Measurements from ENCODE around the gene FRA10AC1. TPM values are rescaled to one million over a fixed set of nuclear protein-coding genes. Genes with fewer than 3 reads are reported as not detected.

Gene FRA10AC1
- total and polyA plus RNA-seq, 5 donors, result 16.1 to 28.0 (median 19.0) TPM

- no peak for ATAC-seq
- intact Hi-C loops (cut with DNase I), result loop anchor here in 1 of 4 donors (10.0 kb wide), 1 partner anchor 117 kb away; no protein-coding TSS in a partner anchor
Measured at GRCh38 chr10:93672022-93672678, 30.2 kb downstream of the FRA10AC1 start.

GRCh38 chr10:93671042-93671441 is 31.4 kb downstream of the FRA10AC1 start:
- H3K4me3 ChIP-seq (ENCODE audit: low read length), result no peak overlapping the region
- H3K4me1 ChIP-seq (ENCODE audit: control insufficient read depth, insufficient read depth, low read length), result no peaks in the 10 kb centered on the region
- 97% methylated on average over 2 of the region's 2 CpGs for WGBS
- intact Hi-C loops (cut with DNase I), result loop anchor here in 1 of 4 donors (10.0 kb wide), 1 partner anchor 116 kb away; no protein-coding TSS in a partner anchor
- no peak overlapping the region for H3K27ac ChIP-seq (ENCODE audit: low read length)
- ATAC-seq (no peak), DNase-seq (no peak)
- no peaks in the 10 kb centered on the region for H3K27me3 ChIP-seq (ENCODE audit: control insufficient read depth, insufficient read depth)
- no peaks in the 10 kb centered on the region for H3K9me3 ChIP-seq (ENCODE audit: control insufficient read depth, low read length)

More at GRCh38 chr10:93672022-93672678, 30.2 kb downstream of the FRA10AC1 start:
- Histone ChIP-seq H3K4me1 (ENCODE audit: control insufficient read depth, insufficient read depth, low read length) (no peaks in the 10 kb centered on the region), H3K9me3 (ENCODE audit: control insufficient read depth, low read length) (no peaks in the 10 kb centered on the region), H3K4me3 (ENCODE audit: low read length) (no peak overlapping the region), H3K27ac (ENCODE audit: low read length) (no peak overlapping the region), H3K27me3 (ENCODE audit: control insufficient read depth, insufficient read depth) (no peaks in the 10 kb centered on the region)
- 79% methylated on average over 2 of the region's 2 CpGs for WGBS
- no peak for DNase-seq

GRCh38 chr10:93670372-93670771 is 32.0 kb downstream of the FRA10AC1 start:
- H3K27ac ChIP-seq (ENCODE audit: low read length), result no peak overlapping the region
- DNase-seq (no peak), ATAC-seq (no peak)
- H3K27me3 ChIP-seq (ENCODE audit: control insufficient read depth, insufficient read depth), result no peaks in the 10 kb centered on the region
- no peaks in the 10 kb centered on the region for H3K9me3 ChIP-seq (ENCODE audit: control insufficient read depth, low read length)
- H3K4me1 ChIP-seq (ENCODE audit: control insufficient read depth, insufficient read depth, low read length), result no peaks in the 10 kb centered on the region
- H3K4me3 ChIP-seq (ENCODE audit: low read length), result no peak overlapping the region
- intact Hi-C loops (cut with DNase I), result loop anchor here in 1 of 4 donors (10.0 kb wide), 1 partner anchor 116 kb away; no protein-coding TSS in a partner anchor

GRCh38 chr10:93667795-93668194 is 34.6 kb downstream of the FRA10AC1 start:
- H3K27ac ChIP-seq (ENCODE audit: low read length), result no peak overlapping the region
- no peaks in the 10 kb centered on the region for H3K9me3 ChIP-seq (ENCODE audit: control insufficient read depth, low read length)
- 95% methylated on average over 3 of the region's 3 CpGs for WGBS
- H3K27me3 ChIP-seq (ENCODE audit: control insufficient read depth, insufficient read depth), result no peaks in the 10 kb centered on the region
- no peak for DNase-seq
- no peak for ATAC-seq
- intact Hi-C loops (cut with DNase I), result no loop called here
- no peak overlapping the region for H3K4me3 ChIP-seq (ENCODE audit: low read length)
- no peaks in the 10 kb centered on the region for H3K4me1 ChIP-seq (ENCODE audit: control insufficient read depth, insufficient read depth, low read length)

- intact Hi-C loops (cut with DNase I), result no loop called here
- Histone ChIP-seq H3K4me1 (ENCODE audit: control insufficient read depth, insufficient read depth, low read length) (no peaks in the 10 kb centered on the region), H3K27me3 (ENCODE audit: control insufficient read depth, insufficient read depth) (no peaks in the 10 kb centered on the region), H3K9me3 (ENCODE audit: control insufficient read depth, low read length) (no peaks in the 10 kb centered on the region), H3K27ac (ENCODE audit: low read length) (no peak overlapping the region), H3K4me3 (ENCODE audit: low read length) (no peak overlapping the region)
- DNase-seq (no peak), ATAC-seq (no peak)
- WGBS, result 90% methylated on average over 4 of the region's 4 CpGs
Measured at GRCh38 chr10:93666030-93666429, 36.4 kb downstream of the FRA10AC1 start.

- ATAC-seq, result no peak
- H3K9me3 ChIP-seq (ENCODE audit: control insufficient read depth, low read length), result no peaks in the 10 kb centered on the region
- H3K27me3 ChIP-seq (ENCODE audit: control insufficient read depth, insufficient read depth), result no peaks in the 10 kb centered on the region
- no peaks in the 10 kb centered on the region for H3K4me1 ChIP-seq (ENCODE audit: control insufficient read depth, insufficient read depth, low read length)
- H3K27ac ChIP-seq (ENCODE audit: low read length), result no peak overlapping the region
- no peak for DNase-seq
- no peak overlapping the region for H3K4me3 ChIP-seq (ENCODE audit: low read length)
- 73% methylated on average over 1 of the region's 1 CpG for WGBS
- intact Hi-C loops (cut with DNase I), result no loop called here
Measured at GRCh38 chr10:93657757-93658156, 44.6 kb downstream of the FRA10AC1 start.

GRCh38 chr10:93656155-93656554 is 46.2 kb downstream of the FRA10AC1 start:
- no peak for ATAC-seq
- intact Hi-C loops (cut with DNase I), result no loop called here
- WGBS, result 71% methylated on average over 1 of the region's 1 CpG

GRCh38 chr10:93654201-93654600 is 48.2 kb downstream of the FRA10AC1 start:
- no peak for ATAC-seq
- 75% methylated on average over 1 of the region's 1 CpG for WGBS
- H3K27ac ChIP-seq (ENCODE audit: low read length), result no peak overlapping the region

More at GRCh38 chr10:93656155-93656554, 46.2 kb downstream of the FRA10AC1 start:
- Histone ChIP-seq H3K4me1 (ENCODE audit: control insufficient read depth, insufficient read depth, low read length) (no peaks in the 10 kb centered on the region), H3K9me3 (ENCODE audit: control insufficient read depth, low read length) (no peaks in the 10 kb centered on the region), H3K27ac (ENCODE audit: low read length) (no peak overlapping the region), H3K4me3 (ENCODE audit: low read length) (no peak overlapping the region), H3K27me3 (ENCODE audit: control insufficient read depth, insufficient read depth) (no peaks in the 10 kb centered on the region)
- no peak for DNase-seq

GRCh38 chr10:93652857-93653256 is 49.5 kb downstream of the FRA10AC1 start:
- no peak overlapping the region for H3K27ac ChIP-seq (ENCODE audit: low read length)
- intact Hi-C loops (cut with DNase I), result no loop called here
- 74% methylated on average over 1 of the region's 1 CpG for WGBS
- H3K9me3 ChIP-seq (ENCODE audit: control insufficient read depth, low read length), result no peaks in the 10 kb centered on the region
- H3K27me3 ChIP-seq (ENCODE audit: control insufficient read depth, insufficient read depth), result no peaks in the 10 kb centered on the region
- DNase-seq (no peak), ATAC-seq (no peak)
- no peaks in the 10 kb centered on the region for H3K4me1 ChIP-seq (ENCODE audit: control insufficient read depth, insufficient read depth, low read length)
- H3K4me3 ChIP-seq (ENCODE audit: low read length), result no peak overlapping the region

More at GRCh38 chr10:93654201-93654600, 48.2 kb downstream of the FRA10AC1 start:
- intact Hi-C loops (cut with DNase I), result no loop called here
- Histone ChIP-seq H3K9me3 (ENCODE audit: control insufficient read depth, low read length) (no peaks in the 10 kb centered on the region), H3K4me3 (ENCODE audit: low read length) (no peak overlapping the region), H3K27me3 (ENCODE audit: control insufficient read depth, insufficient read depth) (no peaks in the 10 kb centered on the region), H3K4me1 (ENCODE audit: control insufficient read depth, insufficient read depth, low read length) (no peaks in the 10 kb centered on the region)
- DNase-seq, result no peak

GRCh38 chr10:93639791-93640190 is 62.6 kb downstream of the FRA10AC1 start:
- 75% methylated on average over 7 of the region's 7 CpGs for WGBS
- Histone ChIP-seq H3K27ac (ENCODE audit: low read length) (no peak overlapping the region), H3K9me3 (ENCODE audit: control insufficient read depth, low read length) (no peaks in the 10 kb centered on the region), H3K4me3 (ENCODE audit: low read length) (no peak overlapping the region), H3K4me1 (ENCODE audit: control insufficient read depth, insufficient read depth, low read length) (no peaks in the 10 kb centered on the region), H3K27me3 (ENCODE audit: control insufficient read depth, insufficient read depth) (no peaks in the 10 kb centered on the region)
- intact Hi-C loops (cut with DNase I), result no loop called here
- ATAC-seq, result no peak
- DNase-seq, result no peak

- intact Hi-C loops (cut with DNase I), result no loop called here
- WGBS, result 77% methylated on average over 15 of the region's 15 CpGs
- Histone ChIP-seq H3K9me3 (ENCODE audit: control insufficient read depth, low read length) (no peaks in the 10 kb centered on the region), H3K4me1 (ENCODE audit: control insufficient read depth, insufficient read depth, low read length) (no peaks in the 10 kb centered on the region), H3K27me3 (ENCODE audit: control insufficient read depth, insufficient read depth) (no peaks in the 10 kb centered on the region), H3K27ac (ENCODE audit: low read length) (no peak overlapping the region), H3K4me3 (ENCODE audit: low read length) (no peak overlapping the region)
- ATAC-seq, result no peak
- no peak for DNase-seq
Measured at GRCh38 chr10:93630625-93631557, 71.5 kb downstream of the FRA10AC1 start.
